Spleen (tissue), 7 donors: ENCODE data around the gene CDRT15.
"Not testable (repeated sequence)": the region's sequence is repeated elsewhere in the genome, so short reads cannot be mapped to it uniquely, and the experiment has no call there.

Experiments used
- POLR2A ChIP-seq, 3 donors: fragments of 450-650 bp; IDR thresholded peaks; one replicate each; pipeline ENCODE4 v1.5.1; 2017; ENCODE audit warnings: antibody characterized with exemption in 3 of 3, mild to moderate bottlenecking in 1 of 3
- POLR2AphosphoS5 ChIP-seq, 3 donors: sonication (generic); formaldehyde crosslinking; IDR thresholded peaks; one replicate each; pipeline ENCODE4 v1.5.1; 2017; ENCODE audit warnings: antibody characterized with exemption in 3 of 3
- TF ChIP-seq, protein P1 (sequence below), 11 experiments: fragments of 200-600 bp in 7 of 11; fragments of 450-650 bp in 4 of 11; sonication (generic) in 4 of 11; IDR thresholded peaks in 8 of 11; conservative IDR thresholded peaks in 3 of 11; 1 replicate in 7 of 11; 2 replicates in 4 of 11; pipeline versions ENCODE4 v1.4.0 to v1.8.0; 2016 to 2021; ENCODE audit warnings: antibody characterized with exemption in 11 of 11, inconsistent platforms in 4 of 11, mild to moderate bottlenecking in 1 of 11
- donor health status: DM: no; HTN: no; CAD: no; lungs with moderate emphysema.
- donor health status: DM: no; HTN: no; CAD: no.
- donor health status: DM: no; HTN: no; CAD: no.

DNA sequence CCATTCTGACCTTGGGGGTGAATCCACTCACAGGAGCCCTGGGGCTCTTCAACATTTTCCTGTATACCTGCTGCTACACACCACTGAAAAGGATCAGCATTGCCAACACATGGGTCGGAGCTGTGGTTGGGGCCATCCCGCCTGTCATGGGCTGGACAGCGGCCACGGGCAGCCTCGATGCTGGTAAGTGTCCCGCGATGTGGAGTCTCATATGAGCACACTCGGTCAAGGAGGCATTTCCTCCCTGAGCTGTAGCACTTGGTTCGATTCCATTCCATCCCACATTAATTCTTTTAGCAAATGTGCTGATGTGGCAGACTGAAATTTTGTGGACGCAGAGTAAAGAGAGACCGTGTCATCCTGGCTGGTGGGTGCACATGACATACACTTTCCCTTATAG, 44.6 kb downstream of the CDRT15 start:
- TF ChIP-seq POLR2A, POLR2AphosphoS5 (IDR thresholded peaks at IDR 0.05): not testable (repeated sequence)
- TF ChIP-seq, protein P1, sequence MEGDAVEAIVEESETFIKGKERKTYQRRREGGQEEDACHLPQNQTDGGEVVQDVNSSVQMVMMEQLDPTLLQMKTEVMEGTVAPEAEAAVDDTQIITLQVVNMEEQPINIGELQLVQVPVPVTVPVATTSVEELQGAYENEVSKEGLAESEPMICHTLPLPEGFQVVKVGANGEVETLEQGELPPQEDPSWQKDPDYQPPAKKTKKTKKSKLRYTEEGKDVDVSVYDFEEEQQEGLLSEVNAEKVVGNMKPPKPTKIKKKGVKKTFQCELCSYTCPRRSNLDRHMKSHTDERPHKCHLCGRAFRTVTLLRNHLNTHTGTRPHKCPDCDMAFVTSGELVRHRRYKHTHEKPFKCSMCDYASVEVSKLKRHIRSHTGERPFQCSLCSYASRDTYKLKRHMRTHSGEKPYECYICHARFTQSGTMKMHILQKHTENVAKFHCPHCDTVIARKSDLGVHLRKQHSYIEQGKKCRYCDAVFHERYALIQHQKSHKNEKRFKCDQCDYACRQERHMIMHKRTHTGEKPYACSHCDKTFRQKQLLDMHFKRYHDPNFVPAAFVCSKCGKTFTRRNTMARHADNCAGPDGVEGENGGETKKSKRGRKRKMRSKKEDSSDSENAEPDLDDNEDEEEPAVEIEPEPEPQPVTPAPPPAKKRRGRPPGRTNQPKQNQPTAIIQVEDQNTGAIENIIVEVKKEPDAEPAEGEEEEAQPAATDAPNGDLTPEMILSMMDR (IDR thresholded peaks at IDR 0.05 in 8 of 11, conservative IDR thresholded peaks at IDR 0.05 in 3 of 11): not testable (repeated sequence)
